Measurements from ENCODE around the gene IDH2.

DNA sequence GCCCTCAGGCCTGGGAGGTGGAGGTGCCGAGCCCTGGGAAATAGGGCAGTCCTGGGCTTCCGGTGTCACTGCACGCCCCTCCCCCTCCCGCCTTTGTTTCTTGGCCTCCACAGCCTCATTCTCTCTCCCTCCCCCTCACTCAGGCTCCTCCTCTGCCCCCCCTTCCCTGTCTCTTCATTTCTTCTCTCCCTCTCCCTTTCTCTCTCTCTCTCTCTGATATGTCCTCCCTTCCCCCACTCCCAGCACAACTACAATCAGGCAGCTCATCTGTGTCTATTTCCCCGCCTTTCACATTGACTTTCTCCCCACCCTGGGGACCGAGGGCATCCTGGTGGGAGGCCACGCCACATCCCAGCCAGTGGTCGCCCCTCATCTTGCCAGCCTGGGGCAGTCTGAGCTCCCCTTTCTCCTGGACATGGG, 40.2 kb downstream of the IDH2 start:
- TF ChIP-seq EP300 (conservative IDR thresholded peaks at IDR 0.05; ENCODE audit: poor library complexity, severe bottlenecking) (no peak), EZH2 (IDR thresholded peaks at IDR 0.05; ENCODE audit: borderline replicate concordance, insufficient read depth, low read length, poor library complexity, severe bottlenecking) (no peak), POLR2AphosphoS5 (IDR thresholded peaks at IDR 0.05) (no peak), TAF1 (IDR thresholded peaks at IDR 0.05; ENCODE audit: low read depth) (no peak)
- TF ChIP-seq, protein P1, sequence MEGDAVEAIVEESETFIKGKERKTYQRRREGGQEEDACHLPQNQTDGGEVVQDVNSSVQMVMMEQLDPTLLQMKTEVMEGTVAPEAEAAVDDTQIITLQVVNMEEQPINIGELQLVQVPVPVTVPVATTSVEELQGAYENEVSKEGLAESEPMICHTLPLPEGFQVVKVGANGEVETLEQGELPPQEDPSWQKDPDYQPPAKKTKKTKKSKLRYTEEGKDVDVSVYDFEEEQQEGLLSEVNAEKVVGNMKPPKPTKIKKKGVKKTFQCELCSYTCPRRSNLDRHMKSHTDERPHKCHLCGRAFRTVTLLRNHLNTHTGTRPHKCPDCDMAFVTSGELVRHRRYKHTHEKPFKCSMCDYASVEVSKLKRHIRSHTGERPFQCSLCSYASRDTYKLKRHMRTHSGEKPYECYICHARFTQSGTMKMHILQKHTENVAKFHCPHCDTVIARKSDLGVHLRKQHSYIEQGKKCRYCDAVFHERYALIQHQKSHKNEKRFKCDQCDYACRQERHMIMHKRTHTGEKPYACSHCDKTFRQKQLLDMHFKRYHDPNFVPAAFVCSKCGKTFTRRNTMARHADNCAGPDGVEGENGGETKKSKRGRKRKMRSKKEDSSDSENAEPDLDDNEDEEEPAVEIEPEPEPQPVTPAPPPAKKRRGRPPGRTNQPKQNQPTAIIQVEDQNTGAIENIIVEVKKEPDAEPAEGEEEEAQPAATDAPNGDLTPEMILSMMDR (IDR thresholded peaks at IDR 0.05; ENCODE audit: poor library complexity, severe bottlenecking) = no peak
- TF ChIP-seq, protein P2, sequence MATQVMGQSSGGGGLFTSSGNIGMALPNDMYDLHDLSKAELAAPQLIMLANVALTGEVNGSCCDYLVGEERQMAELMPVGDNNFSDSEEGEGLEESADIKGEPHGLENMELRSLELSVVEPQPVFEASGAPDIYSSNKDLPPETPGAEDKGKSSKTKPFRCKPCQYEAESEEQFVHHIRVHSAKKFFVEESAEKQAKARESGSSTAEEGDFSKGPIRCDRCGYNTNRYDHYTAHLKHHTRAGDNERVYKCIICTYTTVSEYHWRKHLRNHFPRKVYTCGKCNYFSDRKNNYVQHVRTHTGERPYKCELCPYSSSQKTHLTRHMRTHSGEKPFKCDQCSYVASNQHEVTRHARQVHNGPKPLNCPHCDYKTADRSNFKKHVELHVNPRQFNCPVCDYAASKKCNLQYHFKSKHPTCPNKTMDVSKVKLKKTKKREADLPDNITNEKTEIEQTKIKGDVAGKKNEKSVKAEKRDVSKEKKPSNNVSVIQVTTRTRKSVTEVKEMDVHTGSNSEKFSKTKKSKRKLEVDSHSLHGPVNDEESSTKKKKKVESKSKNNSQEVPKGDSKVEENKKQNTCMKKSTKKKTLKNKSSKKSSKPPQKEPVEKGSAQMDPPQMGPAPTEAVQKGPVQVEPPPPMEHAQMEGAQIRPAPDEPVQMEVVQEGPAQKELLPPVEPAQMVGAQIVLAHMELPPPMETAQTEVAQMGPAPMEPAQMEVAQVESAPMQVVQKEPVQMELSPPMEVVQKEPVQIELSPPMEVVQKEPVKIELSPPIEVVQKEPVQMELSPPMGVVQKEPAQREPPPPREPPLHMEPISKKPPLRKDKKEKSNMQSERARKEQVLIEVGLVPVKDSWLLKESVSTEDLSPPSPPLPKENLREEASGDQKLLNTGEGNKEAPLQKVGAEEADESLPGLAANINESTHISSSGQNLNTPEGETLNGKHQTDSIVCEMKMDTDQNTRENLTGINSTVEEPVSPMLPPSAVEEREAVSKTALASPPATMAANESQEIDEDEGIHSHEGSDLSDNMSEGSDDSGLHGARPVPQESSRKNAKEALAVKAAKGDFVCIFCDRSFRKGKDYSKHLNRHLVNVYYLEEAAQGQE (IDR thresholded peaks at IDR 0.05; ENCODE audit: borderline replicate concordance) = no peak

Measured in neural cell (in vitro differentiated cells).